ENCODE data around the gene FOXI3. TPM values are rescaled to one million over a fixed set of nuclear protein-coding genes. Genes with fewer than 3 reads are reported as not detected.

FOXI3 gene
- polyA plus RNA-seq, 1 of the 3 experiments (the other 2 are of a cell fraction): not detected

DNA sequence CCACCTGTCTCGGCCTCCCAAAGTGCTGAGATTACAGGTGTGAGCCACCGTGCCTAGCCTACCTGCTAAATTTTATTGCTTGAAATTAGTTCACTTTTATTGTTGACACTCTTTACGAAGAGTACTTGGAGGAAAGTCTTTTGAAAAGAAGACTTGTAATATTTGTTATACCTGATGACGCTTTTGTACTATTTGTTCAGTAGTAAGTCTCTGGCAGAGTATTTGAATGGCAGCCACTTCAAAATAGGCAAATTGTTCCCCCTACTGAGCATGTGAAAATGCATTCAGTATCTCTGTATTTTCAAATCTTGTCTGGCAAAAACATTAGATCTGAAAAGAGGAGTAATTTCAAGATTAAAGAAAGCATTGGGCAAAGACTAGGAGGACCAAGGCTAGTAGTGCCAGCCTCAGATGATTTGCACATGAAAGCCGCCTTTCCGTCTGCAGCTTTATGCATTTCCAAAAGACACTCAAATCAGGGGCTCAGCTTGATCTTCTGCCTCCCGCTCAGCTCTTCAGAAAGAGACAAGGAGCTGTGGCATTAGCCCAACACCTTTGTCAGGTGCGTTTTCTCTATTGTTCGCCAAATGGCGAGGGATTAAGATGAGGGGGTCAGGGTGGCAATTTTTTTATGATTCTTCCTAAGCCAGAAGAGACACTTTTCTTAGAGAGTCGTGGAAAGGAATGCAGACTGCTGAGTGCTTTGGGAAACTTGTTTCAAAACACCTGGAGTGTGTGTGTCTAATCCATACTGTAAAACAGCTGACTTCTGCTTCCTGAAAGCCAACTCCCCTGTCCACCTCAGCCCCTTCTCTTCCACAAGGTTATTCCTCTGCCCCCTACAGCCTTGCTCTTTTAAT is 18.8 kb upstream of the FOXI3 start:
- no peaks in the 10 kb centered on the region for H3K79me2 ChIP-seq (ENCODE audit: insufficient read depth)
- H3K9me2 ChIP-seq: no peaks in the 10 kb centered on the region
- H2AFZ ChIP-seq (ENCODE audit: low read depth): no peak overlapping the region
- TF ChIP-seq TCF12 (IDR thresholded peaks at IDR 0.05) (no peak), TAF1 (IDR thresholded peaks at IDR 0.05; ENCODE audit: borderline replicate concordance, low read depth, low read length) (no peak), GABPA (IDR thresholded peaks at IDR 0.05; ENCODE audit: low read depth) (no peak), FOSL2 (IDR thresholded peaks at IDR 0.05; ENCODE audit: borderline replicate concordance, low read depth) (no peak), SMC3 (IDR thresholded peaks at IDR 0.05; ENCODE audit: low read depth, low read length) (no peak), EP300 (IDR thresholded peaks at IDR 0.05; ENCODE audit: borderline replicate concordance in 1 of 2, low read depth in 1 of 2, low read length in 1 of 2) (no peak)
- TF ChIP-seq, protein P1, sequence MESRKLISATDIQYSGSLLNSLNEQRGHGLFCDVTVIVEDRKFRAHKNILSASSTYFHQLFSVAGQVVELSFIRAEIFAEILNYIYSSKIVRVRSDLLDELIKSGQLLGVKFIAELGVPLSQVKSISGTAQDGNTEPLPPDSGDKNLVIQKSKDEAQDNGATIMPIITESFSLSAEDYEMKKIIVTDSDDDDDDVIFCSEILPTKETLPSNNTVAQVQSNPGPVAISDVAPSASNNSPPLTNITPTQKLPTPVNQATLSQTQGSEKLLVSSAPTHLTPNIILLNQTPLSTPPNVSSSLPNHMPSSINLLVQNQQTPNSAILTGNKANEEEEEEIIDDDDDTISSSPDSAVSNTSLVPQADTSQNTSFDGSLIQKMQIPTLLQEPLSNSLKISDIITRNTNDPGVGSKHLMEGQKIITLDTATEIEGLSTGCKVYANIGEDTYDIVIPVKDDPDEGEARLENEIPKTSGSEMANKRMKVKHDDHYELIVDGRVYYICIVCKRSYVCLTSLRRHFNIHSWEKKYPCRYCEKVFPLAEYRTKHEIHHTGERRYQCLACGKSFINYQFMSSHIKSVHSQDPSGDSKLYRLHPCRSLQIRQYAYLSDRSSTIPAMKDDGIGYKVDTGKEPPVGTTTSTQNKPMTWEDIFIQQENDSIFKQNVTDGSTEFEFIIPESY (IDR thresholded peaks at IDR 0.05; ENCODE audit: borderline replicate concordance, low read depth): no peak
- TF ChIP-seq, protein P2, sequence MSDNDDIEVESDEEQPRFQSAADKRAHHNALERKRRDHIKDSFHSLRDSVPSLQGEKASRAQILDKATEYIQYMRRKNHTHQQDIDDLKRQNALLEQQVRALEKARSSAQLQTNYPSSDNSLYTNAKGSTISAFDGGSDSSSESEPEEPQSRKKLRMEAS (IDR thresholded peaks at IDR 0.05; ENCODE audit: low read depth): no peak
- no peaks in the 10 kb centered on the region for H3K4me1 ChIP-seq (ENCODE audit: control insufficient read depth in 1 of 2, insufficient read depth in 2 of 2, low read depth in 1 of 2, low read length in 1 of 2)
- no peaks in the 10 kb centered on the region for H4K20me1 ChIP-seq (ENCODE audit: insufficient read depth)
- DNase-seq: no peak
- H3K9ac ChIP-seq: no peak overlapping the region
- ChIA-PET POLR2A (no interaction called here), CTCF (interaction anchor here (0.7 to 2.0 kb wide), 5 partner anchors 9 to 279 kb away, joined by 3 to 7 read pairs (median 4); no protein-coding TSS in a partner anchor)
- no peaks in the 10 kb centered on the region for H3K27me3 ChIP-seq (ENCODE audit: insufficient read depth)
- H3K4me2 ChIP-seq: no peak overlapping the region
- no peak overlapping the region for H3K27ac ChIP-seq (ENCODE audit: low read depth in 2 of 2, low read length in 1 of 2)
- no peaks in the 10 kb centered on the region for H3K36me3 ChIP-seq (replicated peaks in 1 of 2; ENCODE audit: control insufficient read depth in 1 of 2, insufficient read depth in 2 of 2, low read length in 1 of 2)
- H3K4me3 ChIP-seq (ENCODE audit: low read depth in 2 of 2, low read length in 1 of 2): no peak overlapping the region
- no peaks in the 10 kb centered on the region for H3K9me3 ChIP-seq
- 47% methylated on average over 11 of the region's 11 CpGs for whole genome bisulfite sequencing (ENCODE audit: low lambda C conversion rate)
- H3F3A ChIP-seq (replicated peaks; ENCODE audit: insufficient read depth): no peaks in the 10 kb centered on the region

DNA sequence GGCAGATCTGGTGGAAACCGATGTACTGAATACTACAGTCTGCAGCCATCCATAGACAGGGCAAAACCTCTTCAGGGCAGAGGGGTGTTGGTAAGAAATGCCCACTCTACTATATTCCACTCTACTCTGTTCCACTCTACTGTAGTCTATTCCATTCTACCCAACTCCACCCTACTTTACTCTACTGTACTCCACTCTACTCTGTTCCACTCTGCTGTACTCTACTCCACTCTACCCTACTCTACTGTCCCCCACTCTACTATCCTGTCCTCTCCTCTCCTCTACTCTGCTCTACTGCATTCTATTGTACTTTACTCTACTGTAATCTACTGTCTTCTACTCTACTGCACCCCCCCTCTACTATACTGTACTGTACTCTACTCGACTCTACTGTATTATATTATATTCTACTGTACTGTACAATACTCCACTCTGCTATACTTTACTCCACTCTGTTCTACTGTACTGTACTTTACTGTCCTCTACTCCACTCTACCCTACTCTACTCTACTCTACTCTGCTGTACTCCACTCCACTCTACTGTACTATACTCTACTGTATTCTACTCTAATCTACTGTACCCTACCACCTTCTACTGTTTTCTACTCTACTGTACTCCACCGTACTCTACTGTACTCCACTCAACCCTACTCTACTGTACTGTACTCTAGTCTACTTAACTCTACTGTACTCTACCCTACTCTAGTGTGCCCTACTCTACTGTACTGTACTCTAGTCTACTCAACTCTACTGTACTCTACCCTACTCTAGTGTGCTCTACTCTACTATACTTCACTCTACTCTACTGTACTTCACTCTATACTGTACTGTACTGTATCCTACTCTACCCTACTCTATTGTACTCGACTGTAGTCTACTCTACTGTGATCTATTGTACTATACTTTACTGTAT is 17.0 kb upstream of the FOXI3 start:
- no peaks in the 10 kb centered on the region for H4K20me1 ChIP-seq (ENCODE audit: insufficient read depth)
- H3K27me3 ChIP-seq (ENCODE audit: insufficient read depth): no peaks in the 10 kb centered on the region
- no peak overlapping the region for H3K4me2 ChIP-seq
- no peaks in the 10 kb centered on the region for H3K79me2 ChIP-seq (ENCODE audit: insufficient read depth)
- no peaks in the 10 kb centered on the region for H3K9me2 ChIP-seq
- no peaks in the 10 kb centered on the region for H3F3A ChIP-seq (replicated peaks; ENCODE audit: insufficient read depth)
- no peak for DNase-seq
- H3K9ac ChIP-seq: no peak overlapping the region
- no peak overlapping the region for H3K27ac ChIP-seq (ENCODE audit: low read depth in 2 of 2, low read length in 1 of 2)
- ChIA-PET CTCF (interaction anchor here (1.1 to 1.3 kb wide), 2 partner anchors 14 to 82 kb away, joined by 4 to 5 read pairs; no protein-coding TSS in a partner anchor), POLR2A (no interaction called here)
- 23% methylated on average over 4 of the region's 4 CpGs for WGBS (ENCODE audit: low lambda C conversion rate)
- no peaks in the 10 kb centered on the region for H3K9me3 ChIP-seq
- TF ChIP-seq, protein P3, sequence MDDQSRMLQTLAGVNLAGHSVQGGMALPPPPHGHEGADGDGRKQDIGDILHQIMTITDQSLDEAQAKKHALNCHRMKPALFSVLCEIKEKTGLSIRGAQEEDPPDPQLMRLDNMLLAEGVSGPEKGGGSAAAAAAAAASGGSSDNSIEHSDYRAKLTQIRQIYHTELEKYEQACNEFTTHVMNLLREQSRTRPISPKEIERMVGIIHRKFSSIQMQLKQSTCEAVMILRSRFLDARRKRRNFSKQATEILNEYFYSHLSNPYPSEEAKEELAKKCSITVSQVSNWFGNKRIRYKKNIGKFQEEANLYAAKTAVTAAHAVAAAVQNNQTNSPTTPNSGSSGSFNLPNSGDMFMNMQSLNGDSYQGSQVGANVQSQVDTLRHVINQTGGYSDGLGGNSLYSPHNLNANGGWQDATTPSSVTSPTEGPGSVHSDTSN (IDR thresholded peaks at IDR 0.05): no peak
- no peaks in the 10 kb centered on the region for H3K4me1 ChIP-seq (ENCODE audit: control insufficient read depth in 1 of 2, insufficient read depth in 2 of 2, low read depth in 1 of 2, low read length in 1 of 2)
- no peaks in the 10 kb centered on the region for H3K36me3 ChIP-seq (replicated peaks in 1 of 2; ENCODE audit: control insufficient read depth in 1 of 2, insufficient read depth in 2 of 2, low read length in 1 of 2)
- no peak overlapping the region for H3K4me3 ChIP-seq (ENCODE audit: low read depth in 2 of 2, low read length in 1 of 2)
- H2AFZ ChIP-seq (ENCODE audit: low read depth): no peak overlapping the region

All from SK-N-SH (cell line).